Endometrium (tissue), 2 donors: ENCODE data around the gene STON2.
"Not testable (repeated sequence)": the region's sequence is repeated elsewhere in the genome, so short reads cannot be mapped to it uniquely, and the experiment has no call there.

Experiments used
- FAIRE-seq: peaks from 2 replicates; lab custom pipeline; 2012; peaks lifted over from hg19 to GRCh38; lab: Jason Lieb, UNC
- donor health status: control.
- donor health status: control.

Gene STON2

DNA sequence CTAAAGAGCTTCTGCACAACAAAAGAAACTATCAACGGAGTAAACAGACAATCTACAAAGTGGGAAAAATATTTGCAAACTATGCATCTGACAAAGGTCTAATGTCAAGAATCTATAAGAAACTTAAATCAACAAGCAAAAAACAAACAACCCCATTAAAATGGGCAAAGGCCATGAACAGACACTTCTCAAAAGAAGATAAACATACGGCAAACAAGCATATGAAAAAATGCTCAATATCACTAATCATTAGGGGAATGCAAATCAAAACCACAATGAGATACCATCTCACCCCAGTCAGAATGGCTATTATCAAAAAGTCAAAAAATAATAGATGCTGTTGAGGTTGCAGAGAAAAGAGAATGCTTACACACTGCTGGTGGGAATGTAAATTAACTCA is 20.1 kb downstream of the STON2 start:
- FAIRE-seq: not testable (repeated sequence)

DNA sequence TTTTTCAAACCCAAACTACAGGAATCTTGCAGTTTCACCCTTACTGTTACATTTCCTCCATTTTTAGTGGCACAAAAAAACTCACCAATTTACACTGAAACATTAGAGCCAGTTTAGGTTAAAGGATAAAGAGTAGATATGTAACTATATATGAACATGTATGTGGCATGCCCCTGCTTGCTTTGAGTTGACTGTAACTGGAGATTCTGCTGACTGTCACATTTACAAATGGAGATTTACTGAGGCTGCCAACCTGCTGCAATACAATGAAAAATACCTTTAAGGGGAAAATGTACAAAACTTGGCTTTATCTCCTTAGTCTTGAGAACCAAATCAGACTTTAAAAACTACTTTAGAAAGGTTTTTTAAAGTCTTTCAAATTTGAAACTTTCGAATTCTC is 28.3 kb downstream of the STON2 start:
- no peak for FAIRE-seq

DNA sequence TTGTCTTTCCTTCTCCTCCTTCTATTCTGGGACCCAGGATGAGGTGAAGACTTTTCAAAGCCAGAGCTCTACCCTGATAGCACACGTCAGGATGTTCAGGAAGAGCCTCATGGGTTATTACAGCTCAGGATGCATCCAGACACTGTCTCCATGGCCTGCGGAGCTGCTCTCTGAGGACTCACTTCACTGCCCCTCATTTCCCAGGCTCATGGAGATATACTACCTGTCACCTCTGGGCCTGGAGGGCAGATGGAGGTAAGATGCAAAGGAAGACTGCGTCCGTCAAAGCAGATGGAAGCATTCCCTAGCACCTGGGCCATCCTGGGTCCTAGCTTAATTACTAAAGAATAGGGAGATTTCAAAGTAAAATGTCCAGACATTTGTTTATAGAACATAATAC is 32.6 kb downstream of the STON2 start:
- no peak for FAIRE-seq

DNA sequence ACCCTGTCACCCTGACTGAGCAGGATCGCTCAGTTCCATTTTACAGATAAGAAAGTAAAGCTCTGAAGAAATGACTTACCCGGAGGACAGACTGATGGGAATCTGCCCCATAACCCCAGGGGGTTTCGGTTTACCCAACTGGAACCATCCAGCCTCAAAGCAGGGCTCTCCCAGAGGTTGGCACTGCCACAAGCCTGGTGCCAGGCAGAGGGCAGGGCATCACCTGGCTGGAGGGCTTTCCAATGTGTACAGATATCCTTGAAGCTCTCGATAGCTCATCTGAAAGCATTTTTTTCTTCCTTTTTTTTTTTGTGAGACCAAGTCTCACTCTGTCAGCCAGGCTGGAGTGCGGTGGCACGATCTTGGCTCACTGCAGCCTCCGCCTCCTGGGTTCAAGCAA is 33.2 kb downstream of the STON2 start:
- no peak for FAIRE-seq

DNA sequence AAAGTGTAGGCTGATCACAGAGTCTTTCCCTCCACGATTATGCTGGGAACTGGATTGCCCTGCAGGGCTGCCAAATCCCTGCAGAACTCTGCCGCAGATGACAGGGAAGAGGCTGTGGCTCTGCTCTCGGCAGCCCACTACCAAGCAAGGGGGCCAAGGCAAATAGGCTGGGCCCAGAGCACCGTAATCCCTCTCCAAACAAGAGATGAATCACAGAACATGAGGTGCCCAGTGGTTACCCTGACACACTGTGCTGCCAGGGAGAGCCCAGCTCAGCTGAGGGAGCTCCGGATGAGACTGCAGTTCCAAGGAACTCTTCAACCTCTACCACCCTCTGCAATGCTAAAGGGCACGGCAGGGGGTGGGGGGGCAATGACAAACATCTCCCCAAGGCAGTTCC is 33.9 kb downstream of the STON2 start:
- no peak for FAIRE-seq

DNA sequence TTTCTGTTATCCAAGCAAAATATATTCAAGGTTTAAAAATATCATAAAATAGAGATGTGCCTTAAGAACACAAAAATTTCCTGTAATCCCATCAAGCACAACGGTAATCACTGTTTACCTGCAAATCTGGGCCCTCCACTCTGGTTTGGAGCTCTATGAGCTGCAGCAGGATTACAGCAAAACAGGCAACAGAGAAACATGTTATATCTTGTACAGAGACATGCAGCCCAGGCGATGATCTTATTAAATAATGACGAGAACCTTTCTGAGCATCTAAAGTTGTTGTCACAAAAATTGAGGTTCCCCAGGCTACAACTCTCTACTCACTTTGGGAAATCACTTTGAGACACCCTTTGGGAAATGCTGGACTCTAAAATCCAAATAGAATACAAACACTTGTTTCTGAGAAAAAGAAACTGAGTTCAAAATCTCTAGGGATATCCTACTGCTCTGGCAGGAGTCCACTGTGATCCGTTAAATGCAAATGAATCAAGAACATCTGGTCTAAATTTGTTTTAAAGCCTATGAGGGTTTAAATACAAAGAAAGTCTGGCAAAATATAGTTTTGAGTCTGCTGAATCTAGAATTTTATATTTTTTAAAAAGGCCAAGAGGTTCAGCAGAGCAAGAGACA is 36.3 kb downstream of the STON2 start:
- FAIRE-seq: no peak

DNA sequence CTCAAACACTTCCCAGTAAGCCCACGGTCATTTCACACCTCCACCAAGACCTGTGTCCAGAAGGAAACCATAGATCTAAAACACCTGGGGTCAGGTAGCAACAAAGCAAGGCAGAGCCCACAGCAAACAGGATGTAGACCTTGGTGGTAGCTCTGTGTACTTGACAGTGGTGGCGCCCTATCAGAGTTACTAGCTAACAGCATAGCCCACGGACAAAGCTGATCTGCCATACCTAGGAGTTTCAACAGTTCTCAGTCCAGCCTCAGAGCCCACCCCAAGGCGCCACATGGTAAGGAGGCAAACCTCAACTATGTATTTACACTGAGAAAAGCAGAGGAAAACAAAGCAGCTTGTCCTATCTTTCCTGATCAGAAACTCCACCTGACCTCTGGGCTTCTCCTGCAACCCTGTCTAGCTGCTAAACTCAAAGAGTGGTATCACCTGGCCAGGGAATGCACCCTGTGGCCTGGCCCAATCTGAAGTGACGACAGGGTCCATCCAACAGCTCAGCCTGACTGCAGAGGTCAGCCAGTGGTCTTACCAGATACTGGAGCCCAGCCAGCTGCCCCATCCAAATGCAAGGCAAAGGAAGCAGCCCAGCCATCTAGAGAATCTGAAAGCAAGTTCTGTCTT is 46.3 kb downstream of the STON2 start:
- no peak for FAIRE-seq

DNA sequence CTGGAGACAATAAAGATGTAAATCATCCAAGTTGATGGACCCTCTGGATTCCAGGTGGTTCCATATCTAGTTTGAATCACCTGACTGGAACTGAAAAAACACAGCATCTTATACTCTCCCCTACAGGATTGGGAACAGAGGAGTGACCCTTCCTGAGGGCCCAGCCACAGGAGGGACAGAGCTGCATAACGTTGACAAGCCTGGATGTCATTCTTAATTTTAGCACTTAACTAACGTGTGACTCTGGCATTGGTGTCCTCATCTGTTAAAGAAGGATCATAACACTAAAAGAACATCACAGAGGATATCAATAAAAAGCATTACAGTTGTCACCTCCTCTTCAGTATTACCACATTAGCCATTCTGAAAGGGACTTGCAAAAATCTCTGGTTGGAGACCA is 47.7 kb downstream of the STON2 start:
- FAIRE-seq: no peak

DNA sequence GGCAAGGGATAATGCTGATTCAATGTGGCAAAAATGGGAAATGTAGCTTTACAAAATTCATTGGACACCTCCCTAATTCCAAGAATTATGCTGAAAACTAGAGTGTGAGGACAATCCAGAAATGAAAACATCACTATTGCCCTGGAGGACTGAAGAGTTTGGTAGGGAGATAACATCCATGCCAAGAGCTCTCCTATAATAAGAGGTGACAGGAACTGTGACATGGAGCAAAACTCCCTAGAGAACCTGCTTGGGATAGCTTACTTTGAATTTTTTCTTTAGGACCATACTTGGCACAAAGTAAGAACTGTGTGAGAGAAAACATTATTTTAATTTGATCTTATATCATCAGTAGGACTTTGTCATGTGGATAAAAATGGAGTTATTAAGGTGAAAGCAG is 48.9 kb downstream of the STON2 start:
- no peak for FAIRE-seq

DNA sequence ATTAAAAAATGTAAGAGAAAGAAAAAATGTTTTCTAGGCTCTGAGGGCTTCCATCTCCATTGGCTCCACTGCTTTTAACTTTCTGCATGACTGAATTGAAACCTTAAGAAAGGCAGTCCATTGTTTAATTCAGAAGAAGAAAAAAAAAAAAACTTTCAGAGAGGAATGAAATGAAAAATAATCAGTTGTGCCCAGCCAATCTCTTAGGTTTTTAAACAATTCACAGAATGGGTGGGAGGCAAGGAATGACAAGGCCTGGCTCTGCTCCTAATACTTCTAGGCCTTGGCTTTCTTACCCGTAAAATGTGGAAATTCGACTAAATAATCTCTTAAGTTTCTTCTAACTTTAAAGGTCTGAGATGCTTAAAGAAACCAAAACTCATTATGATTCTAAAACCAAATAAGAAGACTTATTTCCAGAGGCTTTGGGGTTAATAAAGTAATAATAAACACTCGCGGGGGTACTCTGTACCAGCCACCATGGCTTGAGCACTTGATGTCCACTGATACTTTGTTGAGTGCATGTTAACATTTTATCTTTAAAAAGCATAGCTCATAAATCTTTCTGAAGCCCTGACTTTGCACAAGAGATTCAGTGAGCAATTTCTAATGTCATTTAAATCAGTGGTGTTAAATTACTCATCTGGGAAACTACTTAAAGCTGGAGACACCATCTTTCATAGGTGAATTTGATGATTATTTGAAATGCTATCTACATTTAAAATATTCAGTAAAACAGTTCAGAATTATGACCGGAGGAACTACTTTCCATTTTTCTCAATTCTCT is 49.6 kb downstream of the STON2 start:
- FAIRE-seq: no peak

DNA sequence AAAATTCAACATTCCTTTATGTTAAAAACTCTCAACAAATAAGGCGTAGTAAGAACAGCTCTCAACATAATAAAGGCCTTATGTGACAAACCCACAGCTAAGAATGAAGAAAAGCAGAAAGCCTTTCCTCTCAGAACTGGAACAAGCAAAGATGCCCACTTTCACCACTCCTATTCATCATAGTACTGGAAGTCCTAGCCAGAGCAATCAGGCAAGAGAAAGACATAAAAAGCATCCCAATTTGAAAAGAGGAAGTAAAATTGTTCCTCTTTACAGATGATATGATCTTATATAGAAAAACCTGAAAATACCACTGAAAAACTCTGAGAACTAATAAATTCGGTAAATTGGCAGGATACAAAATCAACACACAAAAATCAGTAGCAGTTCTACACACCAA is 52.1 kb downstream of the STON2 start:
- no peak for FAIRE-seq

DNA sequence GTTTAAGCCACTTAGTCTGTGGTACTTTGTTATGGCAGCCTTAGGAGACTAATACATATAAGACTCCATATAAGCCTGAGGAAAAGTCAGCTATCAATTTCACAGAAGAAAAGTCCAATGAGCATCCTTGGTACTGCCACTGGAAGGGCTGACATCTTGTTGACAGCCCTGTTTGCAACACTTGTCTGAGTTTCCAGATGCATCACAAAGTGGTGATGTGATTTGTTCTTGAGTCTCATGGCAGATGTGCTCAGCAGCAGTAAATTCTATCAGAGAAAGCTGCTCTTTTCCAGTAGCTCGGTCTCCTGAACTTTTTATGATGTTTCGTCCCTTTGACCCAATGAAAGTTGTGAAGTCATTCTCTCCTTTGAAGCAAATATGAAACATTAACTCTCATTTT is 54.3 kb downstream of the STON2 start:
- FAIRE-seq: no peak

DNA sequence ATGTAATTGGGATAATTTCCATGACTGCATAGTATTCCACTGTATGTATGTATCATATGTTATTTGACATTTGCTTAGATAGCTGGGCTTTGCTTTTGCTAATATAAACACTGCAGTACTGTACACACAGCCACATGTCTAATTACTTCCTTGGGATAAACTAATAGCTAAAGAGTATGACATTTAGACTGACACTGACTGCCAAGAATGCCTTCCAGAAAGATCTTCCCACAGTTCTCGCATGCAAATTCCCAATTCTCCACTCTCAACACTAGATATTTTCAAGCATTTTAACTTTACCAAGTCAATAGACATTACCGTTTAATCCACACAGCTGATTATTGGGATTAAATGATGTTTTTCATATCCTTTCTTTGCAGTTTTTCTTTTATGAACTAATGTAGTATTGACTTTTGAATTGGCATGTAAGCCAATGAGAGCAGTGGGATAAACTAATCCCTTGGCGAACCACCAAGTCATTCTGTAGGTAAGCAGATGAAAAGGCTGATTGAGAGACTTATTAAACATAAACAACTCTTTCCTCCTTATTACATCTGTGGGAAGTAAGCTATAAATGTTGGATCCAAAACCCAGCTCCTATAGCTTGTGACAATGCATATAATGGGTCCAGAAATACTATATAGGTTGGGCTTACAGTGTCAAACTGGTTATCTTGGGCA is 55.5 kb downstream of the STON2 start:
- no peak for FAIRE-seq

DNA sequence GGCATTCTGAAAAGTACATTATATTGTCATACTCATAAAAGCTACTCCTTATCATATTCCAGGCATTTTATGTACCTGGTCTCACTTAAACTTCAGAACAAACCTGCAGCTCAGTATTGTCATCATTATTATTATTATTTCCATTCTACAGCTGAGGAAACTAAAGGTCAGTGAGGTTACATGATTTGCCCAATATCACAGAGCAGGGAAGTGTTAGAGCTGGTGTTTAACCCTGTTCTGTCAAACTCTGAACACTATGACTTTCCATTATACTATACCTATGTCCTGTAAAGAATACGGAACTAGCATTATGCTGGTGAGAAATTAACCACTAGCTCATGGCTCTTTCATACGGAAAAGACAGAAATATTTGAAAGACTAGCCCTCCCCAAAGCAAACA is 56.4 kb downstream of the STON2 start:
- FAIRE-seq: no peak

DNA sequence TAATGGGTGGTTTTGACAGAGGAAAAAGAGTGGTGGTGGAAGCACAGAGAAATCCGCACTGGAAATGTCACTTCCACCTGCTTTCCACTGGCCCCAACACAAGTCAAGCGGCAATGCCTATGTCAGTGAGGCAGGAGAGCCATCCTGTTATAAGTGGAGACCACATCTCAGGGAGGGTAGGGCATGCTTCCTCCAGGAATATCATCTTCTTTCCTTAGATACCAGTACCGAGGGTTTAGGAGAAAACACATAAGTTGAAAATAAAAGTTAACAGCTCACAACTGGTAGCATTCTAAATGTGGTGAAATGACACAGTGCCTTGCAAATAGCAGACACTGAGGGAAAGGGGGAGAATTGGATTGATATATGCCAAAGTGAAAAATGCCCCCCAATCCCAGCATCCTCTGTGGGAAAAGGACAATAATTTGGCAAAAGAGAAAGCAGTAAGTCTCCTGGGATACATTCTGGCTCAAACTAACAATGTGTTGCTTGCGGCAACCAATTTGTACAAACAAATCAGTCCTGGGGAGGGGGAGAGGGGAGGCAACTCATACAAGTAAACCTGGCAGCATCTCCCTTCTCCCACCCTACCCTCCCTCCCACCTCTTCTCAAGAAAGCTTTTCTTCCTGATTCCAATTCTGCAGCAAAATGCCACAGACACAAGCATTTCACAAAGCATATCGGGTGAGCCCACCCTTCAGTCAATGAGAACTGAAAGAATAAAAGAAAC is 57.1 kb downstream of the STON2 start:
- no peak for FAIRE-seq

DNA sequence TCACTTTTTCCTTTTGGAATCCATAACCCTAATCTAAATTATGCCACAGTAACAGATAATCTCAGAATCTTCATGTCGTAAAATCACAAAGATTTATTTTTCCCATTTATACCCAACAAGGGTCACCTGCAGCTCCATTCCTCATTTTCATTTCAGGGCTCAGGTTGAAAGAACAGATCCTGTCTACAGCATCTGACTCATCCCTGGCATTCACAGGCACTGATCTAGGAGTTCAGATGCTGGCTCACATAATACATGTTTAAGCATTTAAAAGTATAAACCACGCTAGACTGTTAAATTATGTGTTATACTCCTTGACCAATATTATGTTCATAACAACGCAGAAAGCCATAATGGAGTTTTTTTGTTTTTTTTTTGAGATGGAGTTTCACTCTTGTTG is 58.3 kb downstream of the STON2 start:
- no peak for FAIRE-seq

DNA sequence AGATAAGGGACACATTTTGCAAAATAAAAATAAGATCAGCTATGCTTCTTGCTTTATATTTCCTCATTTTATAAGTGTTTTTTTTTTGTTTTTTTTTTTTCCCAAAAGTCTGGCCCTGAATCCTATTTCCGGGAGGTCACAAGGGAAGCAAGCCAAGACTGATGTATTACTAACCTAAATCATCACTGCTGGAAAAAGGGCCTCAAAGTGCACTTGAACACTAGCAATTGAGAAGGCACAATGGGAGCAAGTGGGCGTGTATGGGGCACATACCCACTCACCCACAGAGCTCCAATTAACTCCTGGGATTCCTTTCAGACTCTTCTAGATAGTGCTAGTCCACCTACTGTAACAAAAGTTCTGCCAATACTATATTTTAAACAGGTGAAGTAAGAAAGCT is 58.8 kb downstream of the STON2 start:
- no peak for FAIRE-seq

DNA sequence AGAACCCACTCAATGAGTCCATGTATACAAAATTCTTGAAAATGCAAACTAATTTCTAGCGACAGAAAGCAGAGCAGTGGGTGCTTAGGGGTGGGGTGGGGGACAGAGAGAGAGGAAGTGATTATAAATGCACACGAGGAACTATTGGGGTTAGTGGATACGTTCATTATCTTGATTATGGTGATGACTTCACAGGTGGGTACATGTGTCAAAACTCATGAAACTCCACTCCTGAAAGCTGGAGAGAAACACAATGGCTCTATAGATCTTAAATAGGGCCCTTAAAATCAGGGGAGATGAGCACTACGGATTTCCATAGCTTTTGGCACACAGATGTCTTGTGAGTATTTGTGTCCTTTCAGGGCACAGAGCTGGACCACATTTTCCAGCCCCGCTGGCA is 59.9 kb downstream of the STON2 start:
- FAIRE-seq: no peak

DNA sequence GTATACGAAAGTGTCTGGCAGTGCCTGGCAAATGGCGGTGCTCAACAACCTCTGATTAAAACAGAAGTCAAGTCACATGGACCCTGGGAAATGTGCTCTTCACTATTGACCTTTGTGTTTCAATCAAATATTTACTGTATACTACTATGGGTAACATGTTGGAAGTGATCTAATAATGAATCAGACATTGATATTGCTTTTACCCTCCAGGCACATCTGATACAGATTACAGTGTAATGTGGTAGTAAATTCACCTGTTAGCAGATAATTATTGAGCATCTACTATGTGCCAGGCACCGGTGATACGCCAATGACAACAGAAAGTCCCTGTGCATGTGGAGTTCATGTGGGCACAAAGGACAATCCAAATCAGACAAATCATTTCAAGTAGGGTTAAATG is 63.1 kb downstream of the STON2 start:
- FAIRE-seq: no peak

DNA sequence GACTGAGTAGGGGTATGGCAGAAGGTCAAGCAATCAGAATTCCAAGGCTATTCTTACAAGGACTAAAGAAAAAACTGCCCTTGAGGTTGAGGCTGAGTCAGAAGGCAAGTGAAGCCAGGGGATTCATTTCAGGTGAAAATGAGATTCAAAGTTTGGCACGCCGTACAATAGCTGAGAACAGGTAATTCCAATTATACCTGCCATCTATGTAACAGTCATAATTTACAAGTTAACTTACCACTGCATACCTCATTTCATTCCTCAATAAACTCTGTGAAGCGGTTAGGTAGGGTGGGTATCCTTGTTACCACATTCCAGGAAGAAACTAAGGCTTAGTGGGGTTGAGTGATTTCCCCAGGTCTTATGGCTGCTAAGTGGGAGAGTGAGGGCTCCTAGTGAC is 64.1 kb downstream of the STON2 start:
- no peak for FAIRE-seq

DNA sequence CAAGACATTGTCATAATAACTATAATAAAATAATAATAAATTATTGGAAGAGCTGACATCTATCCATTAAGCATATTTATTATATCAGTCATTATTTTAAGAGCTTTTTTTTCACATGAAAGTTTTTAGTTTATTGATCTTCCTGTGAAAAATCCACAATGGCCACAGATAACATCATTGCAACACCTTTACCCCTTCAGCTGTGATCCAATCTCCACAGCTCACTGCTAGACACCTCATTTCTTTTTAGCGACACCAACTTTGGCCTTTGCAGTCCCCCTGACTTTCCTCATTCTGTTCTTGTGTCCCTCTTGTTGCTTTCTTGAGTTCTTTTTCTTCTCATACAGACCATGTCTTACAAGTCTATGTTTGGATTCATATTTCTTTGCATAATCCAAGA is 67.4 kb downstream of the STON2 start:
- no peak for FAIRE-seq

DNA sequence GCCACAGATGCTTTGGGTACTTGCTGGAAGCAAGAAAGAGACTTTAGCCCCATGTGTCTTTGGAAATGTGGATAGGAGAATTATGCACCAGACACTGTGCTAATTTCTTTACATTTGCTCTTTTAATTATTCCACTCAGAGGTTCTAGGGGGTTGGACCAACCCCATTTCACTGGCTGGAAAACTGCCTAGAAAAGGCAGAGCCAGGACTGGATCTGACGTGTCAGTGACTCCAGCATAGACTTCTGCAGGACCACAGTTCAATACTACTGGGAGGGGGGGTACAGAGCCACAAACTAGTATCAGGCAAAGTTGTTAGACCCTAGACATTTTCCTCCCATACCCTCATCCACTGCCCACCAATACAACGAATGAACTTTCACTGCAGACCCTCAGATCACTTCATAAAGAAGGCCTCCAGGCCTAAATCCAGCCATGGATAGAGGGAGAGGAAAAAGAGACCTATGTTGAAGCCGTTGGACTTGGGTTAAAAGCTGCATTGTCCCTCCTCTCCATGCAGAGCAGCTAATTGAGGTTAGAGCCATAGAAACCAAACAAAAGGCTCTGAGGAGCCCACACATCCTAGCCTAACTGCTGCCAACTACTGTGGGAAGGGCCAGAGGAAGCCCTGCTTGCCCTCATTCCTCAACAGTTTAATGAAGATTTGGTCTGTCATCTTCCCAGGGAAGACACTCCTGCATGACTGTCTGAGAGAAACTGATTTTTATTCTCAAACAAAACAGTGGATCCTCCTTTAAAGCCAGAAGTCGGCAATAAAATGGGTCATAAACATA is 68.7 kb downstream of the STON2 start:
- FAIRE-seq: peak; percentile 61
